Panc1 (cell line): Measurements from ENCODE around the gene MAGI2.

Experiments used
- CTCF ChIP-seq: fragments of 450-650 bp; IDR thresholded peaks from 2 replicates; pipeline ENCODE4 v1.5.1; 2017; ENCODE audit warnings: mild to moderate bottlenecking
- POLR2AphosphoS5 ChIP-seq: IDR thresholded peaks from 2 replicates; pipeline ENCODE4 v1.6.1; 2012; ENCODE audit warnings: mild to moderate bottlenecking, low read depth, low read length, moderate library complexity
- REST ChIP-seq, 2 experiments: IDR thresholded peaks; 2 replicates each; pipeline ENCODE4 v1.6.1; 2011 to 2012; ENCODE audit warnings: low read depth in 2 of 2, control low read depth in 1 of 2, low read length in 1 of 2, mild to moderate bottlenecking in 1 of 2, moderate library complexity in 1 of 2; ENCODE audit not compliant: insufficient read depth in 1 of 2
- TCF7L2 ChIP-seq: IDR thresholded peaks from 2 replicates; pipeline ENCODE4 v1.6.1; 2011; ENCODE audit warnings: mild to moderate bottlenecking, low read depth, low read length, inconsistent platforms

GRCh38 chr7:78398576-78398975 is 1054.9 kb downstream of the MAGI2 start:
- TF ChIP-seq CTCF (no peak), POLR2AphosphoS5 (no peak), TCF7L2 (no peak), REST (IDR thresholded peaks at IDR 0.05; ENCODE audit: insufficient read depth in 1 of 2, low read depth in 2 of 2, low read length in 1 of 2) (no peak)
